Neural progenitor cell (in vitro differentiated cells): ENCODE measurements around the gene ITPR2. TPM values are rescaled to one million over a fixed set of nuclear protein-coding genes. Genes with fewer than 3 reads are reported as not detected.

Source experiments
- DNase-seq: peaks from one replicate; pipeline ENCODE4 v3.0.0-alpha.2; 2016; ENCODE audit warnings: low spot score
- H2AFZ ChIP-seq: fragments of 200-600 bp; sonication (generic); replicated peaks from 2 replicates; pipeline ENCODE4 v1.6.1; 2016; ENCODE audit warnings: antibody characterized with exemption
- H3F3A ChIP-seq: fragments of 200-600 bp; sonication (generic); 2 replicates; pipeline ENCODE4 v1.6.1; 2016; ENCODE audit warnings: antibody characterized with exemption, low read depth
- H3K27ac ChIP-seq: fragments of 200-600 bp; sonication (generic); 2 replicates; pipeline ENCODE4 v1.5.1; 2016; ENCODE audit warnings: mild to moderate bottlenecking
- H3K27me3 ChIP-seq: fragments of 200-600 bp; sonication (generic); 2 replicates; pipeline ENCODE4 v1.6.1; 2016; ENCODE audit warnings: mild to moderate bottlenecking, moderate library complexity
- H3K36me3 ChIP-seq: fragments of 200-600 bp; sonication (generic); 2 replicates; pipeline ENCODE4 v1.5.1; 2016
- H3K4me1 ChIP-seq: fragments of 200-600 bp; sonication (generic); 2 replicates; pipeline ENCODE4 v1.6.1; 2016; ENCODE audit warnings: mixed run types
- H3K4me2 ChIP-seq: fragments of 200-600 bp; sonication (generic); 2 replicates; pipeline ENCODE4 v1.6.1; 2016
- H3K4me3 ChIP-seq: fragments of 200-600 bp; sonication (generic); 2 replicates; pipeline ENCODE4 v1.5.1; 2016
- H3K79me2 ChIP-seq: fragments of 200-600 bp; sonication (generic); 2 replicates; pipeline ENCODE4 v1.6.1; 2016; ENCODE audit warnings: low read depth
- H3K9ac ChIP-seq: fragments of 200-600 bp; sonication (generic); 2 replicates; pipeline ENCODE4 v1.6.1; 2016
- H3K9me3 ChIP-seq: fragments of 200-600 bp; sonication (generic); 2 replicates; pipeline ENCODE4 v1.5.1; 2016; ENCODE audit warnings: low read depth
- H4K20me1 ChIP-seq: fragments of 200-600 bp; sonication (generic); 2 replicates; pipeline ENCODE4 v1.6.1; 2016; ENCODE audit warnings: low read depth
- H3K27ac Mint-ChIP-seq: 3 replicates; pipeline ENCODE4 v1.8.0; 2021; ENCODE audit warnings: mixed read lengths
- H3K27me3 Mint-ChIP-seq: 2 replicates; pipeline ENCODE4 v1.8.0; 2022; ENCODE audit warnings: low read depth, mild to moderate bottlenecking, inconsistent platforms, moderate library complexity, mixed read lengths; ENCODE audit not compliant: insufficient read depth
- H3K36me3 Mint-ChIP-seq: 3 replicates; pipeline ENCODE4 v1.8.0; 2021; ENCODE audit warnings: mixed read lengths
- H3K4me1 Mint-ChIP-seq: 3 replicates; pipeline ENCODE4 v1.8.0; 2021; ENCODE audit warnings: mixed read lengths
- H3K4me3 Mint-ChIP-seq: 3 replicates; pipeline ENCODE4 v1.8.0; 2021; ENCODE audit warnings: mild to moderate bottlenecking, moderate library complexity, mixed read lengths
- H3K9me3 Mint-ChIP-seq: 3 replicates; pipeline ENCODE4 v1.8.0; 2020; ENCODE audit warnings: mixed read lengths
- CTCF ChIP-seq: fragments of 200-600 bp; sonication (generic); IDR thresholded peaks from 2 replicates; pipeline ENCODE4 v1.5.1; 2017; ENCODE audit warnings: antibody characterized with exemption, mild to moderate bottlenecking
- EZH2 ChIP-seq: fragments of 200-600 bp; sonication (generic); IDR thresholded peaks from 2 replicates; pipeline ENCODE4 v1.6.1; 2017; ENCODE audit warnings: antibody characterized with exemption, mild to moderate bottlenecking, moderate library complexity
- EZH2phosphoT487 ChIP-seq: fragments of 200-600 bp; sonication (generic); IDR thresholded peaks from 2 replicates; pipeline ENCODE4 v1.6.1; 2017; ENCODE audit warnings: antibody characterized with exemption
- total RNA-seq: library from RNA; depleted of rRNA; stranded (reverse); fragments of >200 nt; gene quantifications from 2 replicates; pipeline ENCODE4 v1.2.3, GENCODE V29; 2015; ENCODE audit warnings: low replicate concordance

Gene ITPR2
- total RNA-seq, 1 donor from 2014 or later = 11.4 TPM

DNA sequence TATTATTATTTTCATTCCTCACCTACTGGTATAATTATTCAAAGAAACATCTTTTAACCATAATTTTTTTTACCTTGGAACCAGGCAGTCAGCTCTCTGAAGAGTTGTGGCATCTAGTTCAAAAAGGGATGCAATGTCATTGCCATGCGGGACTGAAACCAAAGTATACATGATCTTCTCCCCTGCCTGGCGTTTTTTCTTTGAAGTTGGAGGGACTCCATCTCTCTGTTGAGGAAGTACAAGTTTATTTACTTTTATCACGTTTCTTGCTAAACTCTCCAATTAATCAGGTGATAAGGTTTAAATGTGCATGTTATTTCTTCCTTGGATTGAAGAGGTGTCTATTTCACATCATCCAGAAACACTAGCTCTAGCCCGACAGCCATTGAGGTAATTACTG lies 146.6 kb downstream of the ITPR2 start:
- Mint-ChIP-seq H3K4me1 (peaks cover 6% of the 10 kb centered on the region), H3K27ac (no peak overlapping the region), H3K4me3 (no peak overlapping the region), H3K9me3 (peaks cover 8% of the 10 kb centered on the region), H3K36me3 (peaks cover 2% of the 10 kb centered on the region), H3K27me3 (peaks cover under 1% of the 10 kb centered on the region)
- TF ChIP-seq EZH2 (no peak), EZH2phosphoT487 (no peak)
- Histone ChIP-seq H3K4me3 (no peak overlapping the region), H3F3A (no peaks in the 10 kb centered on the region), H3K36me3 (no peaks in the 10 kb centered on the region), H2AFZ (no peak overlapping the region), H3K9ac (no peak overlapping the region), H3K9me3 (no peaks in the 10 kb centered on the region), H3K27ac (no peak overlapping the region), H4K20me1 (no peaks in the 10 kb centered on the region), H3K4me1 (no peaks in the 10 kb centered on the region), H3K27me3 (no peaks in the 10 kb centered on the region), H3K79me2 (no peaks in the 10 kb centered on the region), H3K4me2 (no peak overlapping the region)
- no peak for DNase-seq

DNA sequence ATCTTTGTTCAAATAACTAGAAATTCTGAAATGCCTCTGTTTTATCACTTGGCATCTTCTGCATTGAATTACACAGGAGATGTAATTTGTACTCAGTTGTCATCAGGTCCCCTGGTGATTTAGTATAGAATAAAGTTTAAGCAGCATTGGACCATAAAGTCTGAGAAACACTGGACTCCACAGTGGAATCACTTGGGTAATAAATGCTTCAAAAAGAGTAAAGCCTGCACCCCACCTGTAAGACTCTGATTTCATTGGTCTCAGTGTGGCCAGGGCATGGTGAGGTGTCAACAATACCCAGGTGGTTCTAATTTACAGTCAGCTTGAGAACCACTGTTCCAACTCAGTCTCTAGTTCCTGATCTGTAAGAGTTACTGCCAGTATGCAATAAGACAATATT lies 148.9 kb downstream of the ITPR2 start:
- H3K4me3 Mint-ChIP-seq = no peak overlapping the region
- H3K9me3 Mint-ChIP-seq = peaks cover 8% of the 10 kb centered on the region
- Histone ChIP-seq H2AFZ (no peak overlapping the region), H3K4me3 (no peak overlapping the region), H3K9me3 (no peaks in the 10 kb centered on the region), H3K27ac (no peak overlapping the region), H3K36me3 (no peaks in the 10 kb centered on the region), H3F3A (no peaks in the 10 kb centered on the region), H3K79me2 (no peaks in the 10 kb centered on the region), H3K4me2 (no peak overlapping the region), H3K9ac (no peak overlapping the region), H4K20me1 (no peaks in the 10 kb centered on the region), H3K27me3 (no peaks in the 10 kb centered on the region), H3K4me1 (peaks cover 4% of the 10 kb centered on the region)
- peaks cover 5% of the 10 kb centered on the region for H3K4me1 Mint-ChIP-seq
- no peak for TF ChIP-seq EZH2
- no peak for TF ChIP-seq CTCF
- TF ChIP-seq EZH2phosphoT487 = no peak
- no peaks in the 10 kb centered on the region for H3K27me3 Mint-ChIP-seq
- H3K27ac Mint-ChIP-seq = no peak overlapping the region
- DNase-seq = no peak
- H3K36me3 Mint-ChIP-seq = peaks cover 2% of the 10 kb centered on the region

DNA sequence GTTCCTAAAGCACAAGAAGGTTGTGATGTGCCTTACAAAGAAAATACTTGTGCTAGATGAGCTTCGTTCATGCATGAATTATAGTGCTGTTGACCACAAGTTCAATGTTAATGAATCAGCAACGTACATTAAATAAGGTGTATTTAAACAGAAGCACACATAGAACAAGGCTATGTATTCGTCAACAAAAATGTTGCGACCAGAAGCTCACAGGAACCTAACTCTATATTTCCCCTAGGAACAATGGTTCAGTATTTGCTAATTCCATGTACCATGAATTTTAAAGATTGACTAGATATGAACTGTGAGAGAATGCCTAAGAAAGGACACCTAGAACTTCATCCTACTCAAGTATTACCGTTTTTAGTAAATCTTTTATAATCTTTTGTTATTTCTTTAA lies 149.6 kb downstream of the ITPR2 start:
- Mint-ChIP-seq H3K9me3 (peaks cover 8% of the 10 kb centered on the region), H3K4me1 (peaks cover 12% of the 10 kb centered on the region), H3K4me3 (no peak overlapping the region), H3K27ac (no peak overlapping the region), H3K27me3 (no peaks in the 10 kb centered on the region), H3K36me3 (peaks cover 2% of the 10 kb centered on the region)
- H2AFZ ChIP-seq = no peak overlapping the region
- H3K27me3 ChIP-seq = no peaks in the 10 kb centered on the region
- peaks cover 11% of the 10 kb centered on the region for H3K4me1 ChIP-seq
- no peaks in the 10 kb centered on the region for H3K9me3 ChIP-seq
- H3K27ac ChIP-seq = no peak overlapping the region
- no peaks in the 10 kb centered on the region for H4K20me1 ChIP-seq
- no peak for TF ChIP-seq EZH2phosphoT487
- no peak for TF ChIP-seq CTCF
- TF ChIP-seq EZH2 = no peak
- H3F3A ChIP-seq = no peaks in the 10 kb centered on the region
- no peaks in the 10 kb centered on the region for H3K79me2 ChIP-seq
- H3K36me3 ChIP-seq = no peaks in the 10 kb centered on the region
- DNase-seq = no peak
- H3K4me3 ChIP-seq = no peak overlapping the region
- no peak overlapping the region for H3K9ac ChIP-seq
- H3K4me2 ChIP-seq = no peak overlapping the region

DNA sequence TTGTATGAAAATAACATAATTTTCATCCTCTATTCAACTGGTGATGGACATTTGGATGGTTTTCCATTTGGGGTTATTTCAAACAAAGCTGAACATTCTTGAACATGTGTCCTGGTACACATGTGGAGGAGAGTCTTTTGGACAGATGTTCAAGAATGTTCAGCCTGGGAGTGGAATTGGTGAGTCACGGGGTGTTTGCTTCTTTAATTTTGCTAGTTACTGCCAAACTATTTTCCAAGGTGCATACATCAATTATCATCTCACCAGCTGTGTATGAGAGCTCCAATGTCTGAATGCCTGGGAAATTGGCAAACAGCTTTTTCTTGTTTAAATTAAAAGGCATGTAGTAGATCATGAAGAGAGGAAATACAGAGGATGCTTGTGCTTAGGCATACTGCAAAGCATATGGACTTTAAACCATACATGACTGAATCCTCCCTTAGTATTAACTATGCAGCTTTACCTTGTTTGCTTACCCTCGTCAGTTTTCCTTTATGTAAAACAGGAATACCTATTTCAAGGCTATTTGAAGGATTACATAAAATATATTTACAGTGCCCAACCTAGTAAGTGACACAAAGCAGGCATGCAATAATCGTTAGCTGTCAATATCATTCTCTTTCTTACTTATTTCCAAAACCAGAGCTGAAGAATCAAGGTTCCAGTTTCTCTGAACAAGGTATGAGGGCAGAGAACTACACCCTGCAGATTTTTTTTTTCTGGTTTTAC lies 152.1 kb downstream of the ITPR2 start:
- no peak overlapping the region for H3K9ac ChIP-seq
- no peak for TF ChIP-seq CTCF
- TF ChIP-seq EZH2 = no peak
- TF ChIP-seq EZH2phosphoT487 = no peak
- no peak overlapping the region for H3K27ac ChIP-seq
- Mint-ChIP-seq H3K27ac (no peak overlapping the region), H3K9me3 (peaks cover 8% of the 10 kb centered on the region), H3K27me3 (no peaks in the 10 kb centered on the region), H3K36me3 (peaks cover 2% of the 10 kb centered on the region), H3K4me1 (peaks cover 18% of the 10 kb centered on the region), H3K4me3 (no peak overlapping the region)
- no peak overlapping the region for H2AFZ ChIP-seq
- DNase-seq = no peak
- H3K4me2 ChIP-seq = no peak overlapping the region
- no peak overlapping the region for H3K4me3 ChIP-seq
- H3K4me1 ChIP-seq = peaks cover 12% of the 10 kb centered on the region
- H3K27me3 ChIP-seq = no peaks in the 10 kb centered on the region
- no peaks in the 10 kb centered on the region for H4K20me1 ChIP-seq
- H3K79me2 ChIP-seq = no peaks in the 10 kb centered on the region
- H3K36me3 ChIP-seq = no peaks in the 10 kb centered on the region
- no peaks in the 10 kb centered on the region for H3K9me3 ChIP-seq
- no peaks in the 10 kb centered on the region for H3F3A ChIP-seq
